ENCODE measurements around the gene WDR55. TPM values are rescaled to one million over a fixed set of nuclear protein-coding genes. Genes with fewer than 3 reads are reported as not detected.
A peak's percentile ranks its signal among the peaks of the same experiment; 100 is the strongest.

Gene WDR55
- total and polyA plus RNA-seq, 2 of the 13 experiments (the other 11 are each of a cell fraction or from before 2014, with no cell fraction given), result 17.7 to 18.2 TPM

DNA sequence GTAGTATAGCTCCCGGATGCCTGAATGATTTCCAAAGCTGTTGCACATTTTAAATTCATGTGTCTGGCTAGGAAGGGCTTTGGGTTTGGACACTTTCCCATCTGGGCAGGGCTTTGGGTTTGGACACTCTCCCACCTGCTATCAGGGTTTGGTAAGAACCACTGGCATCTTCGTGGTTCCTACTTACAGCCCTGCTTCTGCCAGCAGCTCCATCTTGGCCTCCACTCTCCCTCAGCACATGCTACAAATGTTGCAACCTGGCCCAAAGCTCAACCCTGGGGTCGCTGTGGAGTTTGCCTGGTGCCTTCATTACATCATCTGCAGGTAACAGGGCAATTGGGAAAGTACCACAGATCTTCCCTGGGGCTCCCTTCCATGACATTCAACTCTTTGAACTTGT lies 22.0 kb upstream of the WDR55 start (continued):
- no peak for TF ChIP-seq CHCHD3 (CRISPR knock-in tag; IDR thresholded peaks at IDR 0.05)
- peak; percentile 28; the same call in 1 of the 2 replicates for TF ChIP-seq MYC (CRISPR knock-in tag; IDR thresholded peaks at IDR 0.05; ENCODE audit: borderline replicate concordance)
- no peak for TF ChIP-seq PTBP1 (IDR thresholded peaks at IDR 0.05; ENCODE audit: low read depth, low read length, poor library complexity, severe bottlenecking)
- TF ChIP-seq ELF1 (CRISPR knock-in tag; IDR thresholded peaks at IDR 0.05), result no peak
- no peak for TF ChIP-seq NCOA2 (CRISPR knock-in tag; IDR thresholded peaks at IDR 0.05)
- no peak for TF ChIP-seq ZBTB40 (IDR thresholded peaks at IDR 0.05)
- no peak for TF ChIP-seq ZBTB40 (CRISPR knock-in tag; IDR thresholded peaks at IDR 0.05)
- TF ChIP-seq, protein P1, sequence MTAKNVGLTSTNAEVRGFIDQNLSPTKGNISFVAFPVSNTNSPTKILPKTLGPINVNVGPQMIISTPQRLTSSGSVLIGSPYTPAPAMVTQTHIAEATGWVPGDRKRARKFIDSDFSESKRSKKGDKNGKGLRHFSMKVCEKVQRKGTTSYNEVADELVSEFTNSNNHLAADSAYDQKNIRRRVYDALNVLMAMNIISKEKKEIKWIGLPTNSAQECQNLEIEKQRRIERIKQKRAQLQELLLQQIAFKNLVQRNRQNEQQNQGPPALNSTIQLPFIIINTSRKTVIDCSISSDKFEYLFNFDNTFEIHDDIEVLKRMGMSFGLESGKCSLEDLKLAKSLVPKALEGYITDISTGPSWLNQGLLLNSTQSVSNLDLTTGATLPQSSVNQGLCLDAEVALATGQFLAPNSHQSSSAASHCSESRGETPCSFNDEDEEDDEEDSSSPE (CRISPR knock-in tag; IDR thresholded peaks at IDR 0.05), result no peak
- TF ChIP-seq, protein P2, sequence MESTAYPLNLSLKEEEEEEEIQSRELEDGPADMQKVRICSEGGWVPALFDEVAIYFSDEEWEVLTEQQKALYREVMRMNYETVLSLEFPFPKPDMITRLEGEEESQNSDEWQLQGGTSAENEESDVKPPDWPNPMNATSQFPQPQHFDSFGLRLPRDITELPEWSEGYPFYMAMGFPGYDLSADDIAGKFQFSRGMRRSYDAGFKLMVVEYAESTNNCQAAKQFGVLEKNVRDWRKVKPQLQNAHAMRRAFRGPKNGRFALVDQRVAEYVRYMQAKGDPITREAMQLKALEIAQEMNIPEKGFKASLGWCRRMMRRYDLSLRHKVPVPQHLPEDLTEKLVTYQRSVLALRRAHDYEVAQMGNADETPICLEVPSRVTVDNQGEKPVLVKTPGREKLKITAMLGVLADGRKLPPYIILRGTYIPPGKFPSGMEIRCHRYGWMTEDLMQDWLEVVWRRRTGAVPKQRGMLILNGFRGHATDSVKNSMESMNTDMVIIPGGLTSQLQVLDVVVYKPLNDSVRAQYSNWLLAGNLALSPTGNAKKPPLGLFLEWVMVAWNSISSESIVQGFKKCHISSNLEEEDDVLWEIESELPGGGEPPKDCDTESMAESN (CRISPR knock-in tag; conservative IDR thresholded peaks at IDR 0.05), result 0 out of 2 replicates have a peak, but pooled peaks have one; percentile 7
- TF ChIP-seq ATF3 (CRISPR knock-in tag; IDR thresholded peaks at IDR 0.05), result no peak
- TF ChIP-seq ZNF530 (CRISPR knock-in tag; IDR thresholded peaks at IDR 0.05; ENCODE audit: low read depth), result no peak
- 0 out of 2 replicates have a peak, but pooled peaks have one; percentile 15 for TF ChIP-seq GATAD2A (CRISPR knock-in tag; IDR thresholded peaks at IDR 0.05)
- TF ChIP-seq, protein P3, sequence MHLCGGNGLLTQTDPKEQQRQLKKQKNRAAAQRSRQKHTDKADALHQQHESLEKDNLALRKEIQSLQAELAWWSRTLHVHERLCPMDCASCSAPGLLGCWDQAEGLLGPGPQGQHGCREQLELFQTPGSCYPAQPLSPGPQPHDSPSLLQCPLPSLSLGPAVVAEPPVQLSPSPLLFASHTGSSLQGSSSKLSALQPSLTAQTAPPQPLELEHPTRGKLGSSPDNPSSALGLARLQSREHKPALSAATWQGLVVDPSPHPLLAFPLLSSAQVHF (CRISPR knock-in tag; IDR thresholded peaks at IDR 0.05), result no peak
- TF ChIP-seq HNF4A (CRISPR knock-in tag; IDR thresholded peaks at IDR 0.05), result peak; percentile 52
- TF ChIP-seq, protein P4, sequence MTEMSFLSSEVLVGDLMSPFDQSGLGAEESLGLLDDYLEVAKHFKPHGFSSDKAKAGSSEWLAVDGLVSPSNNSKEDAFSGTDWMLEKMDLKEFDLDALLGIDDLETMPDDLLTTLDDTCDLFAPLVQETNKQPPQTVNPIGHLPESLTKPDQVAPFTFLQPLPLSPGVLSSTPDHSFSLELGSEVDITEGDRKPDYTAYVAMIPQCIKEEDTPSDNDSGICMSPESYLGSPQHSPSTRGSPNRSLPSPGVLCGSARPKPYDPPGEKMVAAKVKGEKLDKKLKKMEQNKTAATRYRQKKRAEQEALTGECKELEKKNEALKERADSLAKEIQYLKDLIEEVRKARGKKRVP (CRISPR knock-in tag; IDR thresholded peaks at IDR 0.05), result peak in 1 of 2 experiments; percentile 65; a peak in 2 of 4 replicates
- no peak for TF ChIP-seq FOXC1 (CRISPR knock-in tag; IDR thresholded peaks at IDR 0.05; ENCODE audit: borderline replicate concordance)
- no peak for TF ChIP-seq ZNF24 (IDR thresholded peaks at IDR 0.05)

All from HepG2 (cell line).